DOHH2 (cell line): ENCODE measurements around the gene MYL4.

Experiments
- CTCF ChIP-seq: fragments of 200-600 bp; sonication (generic); IDR thresholded peaks from one replicate; pipeline ENCODE4 v1.5.1; 2014; ENCODE audit warnings: antibody characterized with exemption, mild to moderate bottlenecking, low read depth, low read length; ENCODE audit not compliant: poor library complexity, severe bottlenecking
- EZH2phosphoT487 ChIP-seq: fragments of 200-600 bp; sonication (generic); IDR thresholded peaks from 2 replicates; pipeline ENCODE4 v1.6.1; 2017; ENCODE audit warnings: borderline replicate concordance, mild to moderate bottlenecking, antibody characterized with exemption, low read length, moderate library complexity, mixed read lengths

GRCh38 chr17:47265983-47266541 is 56.9 kb downstream of the MYL4 start:
- TF ChIP-seq CTCF: no peak
- no peak for TF ChIP-seq EZH2phosphoT487
